GM15510 (cell line): ENCODE data around the gene TRPC3.

Source experiments
- POLR2A ChIP-seq: IDR thresholded peaks from 3 replicates; pipeline ENCODE4 v1.6.1; 2011; ENCODE audit warnings: borderline replicate concordance; ENCODE audit not compliant: insufficient read length; ENCODE audit errors: extremely low read depth

TRPC3 gene

DNA sequence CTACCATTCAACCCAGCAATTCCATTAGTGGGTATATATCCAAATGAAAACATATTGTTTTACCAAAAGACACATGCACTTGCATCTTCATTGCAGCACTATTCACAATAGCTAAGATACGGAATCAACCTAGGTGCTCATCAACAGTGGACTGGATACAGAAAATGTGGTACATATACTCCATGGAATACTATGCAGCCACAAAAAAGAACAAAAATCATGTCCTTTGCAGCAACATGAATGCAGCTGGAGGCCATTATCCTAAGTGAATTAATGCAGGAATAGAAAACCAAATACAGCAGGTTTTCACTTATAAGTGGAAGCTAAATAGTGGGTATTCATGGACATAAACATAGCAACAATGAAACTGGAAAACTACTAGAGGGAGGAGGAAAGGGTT lies 43.5 kb downstream of the TRPC3 start:
- no peak for TF ChIP-seq POLR2A

GRCh38 chr4:121900132-121900983 lies 51.5 kb downstream of the TRPC3 start:
- TF ChIP-seq POLR2A, result no peak

- no peak for TF ChIP-seq POLR2A
Measured at GRCh38 chr4:121898150-121898549, 53.7 kb downstream of the TRPC3 start.

GRCh38 chr4:121888134-121888533 lies 63.7 kb downstream of the TRPC3 start:
- no peak for TF ChIP-seq POLR2A

DNA sequence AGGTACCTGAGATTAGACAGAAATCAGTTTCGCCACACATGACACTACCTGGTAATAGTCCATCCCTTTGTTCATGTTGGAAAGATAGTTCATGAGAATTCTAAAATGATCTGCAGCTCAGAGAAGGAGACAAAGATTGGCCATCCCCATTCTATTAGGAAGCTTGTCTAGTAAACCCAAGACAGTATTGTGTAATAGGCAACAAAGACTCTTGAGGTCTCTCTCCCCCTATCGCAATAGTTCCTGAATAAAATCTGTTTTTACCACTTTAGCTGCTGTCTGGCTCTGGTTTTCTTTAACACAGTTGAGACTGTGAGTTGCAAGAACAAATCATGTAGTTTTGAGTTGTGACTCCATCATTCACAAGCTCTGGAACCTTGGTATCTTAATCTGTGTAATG lies 66.7 kb downstream of the TRPC3 start:
- no peak for TF ChIP-seq POLR2A

- no peak for TF ChIP-seq POLR2A
Measured at GRCh38 chr4:121881158-121881557, 70.7 kb downstream of the TRPC3 start.

GRCh38 chr4:121879135-121879534 lies 72.7 kb downstream of the TRPC3 start:
- no peak for TF ChIP-seq POLR2A

DNA sequence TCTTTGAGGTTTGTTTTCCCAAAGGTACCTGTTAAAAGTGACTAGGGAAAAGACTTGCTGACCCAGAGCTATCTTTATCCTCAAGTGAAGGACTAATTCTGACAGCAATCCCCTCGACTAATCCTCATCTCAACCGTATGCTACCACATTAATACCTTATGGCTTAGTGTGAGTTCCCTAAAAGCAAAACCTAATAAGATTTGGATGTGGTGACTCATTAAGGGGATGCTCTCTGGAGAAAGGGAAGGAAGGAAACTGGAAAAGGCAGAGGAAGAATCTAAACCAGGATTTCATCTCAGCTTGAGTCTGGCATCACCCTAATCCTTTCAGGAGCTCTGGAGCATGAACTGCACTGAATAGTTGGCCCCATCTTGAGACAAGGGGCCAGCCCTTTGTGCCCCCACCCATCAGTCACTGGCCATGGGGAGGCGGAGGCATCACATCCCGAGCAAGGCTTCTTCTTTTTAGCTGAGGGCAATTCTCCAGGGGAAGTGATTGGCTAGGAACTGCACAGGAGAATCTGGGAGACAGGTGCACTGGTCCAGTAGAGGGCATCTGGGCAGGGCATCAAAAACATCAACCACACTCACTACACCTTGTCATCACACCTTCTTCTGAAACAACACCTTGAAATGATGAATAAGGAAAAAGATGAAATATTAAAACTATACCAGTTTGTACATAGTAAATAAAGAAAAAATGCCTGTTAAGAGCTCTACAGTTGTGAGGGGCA lies 74.7 kb downstream of the TRPC3 start:
- no peak for TF ChIP-seq POLR2A

DNA sequence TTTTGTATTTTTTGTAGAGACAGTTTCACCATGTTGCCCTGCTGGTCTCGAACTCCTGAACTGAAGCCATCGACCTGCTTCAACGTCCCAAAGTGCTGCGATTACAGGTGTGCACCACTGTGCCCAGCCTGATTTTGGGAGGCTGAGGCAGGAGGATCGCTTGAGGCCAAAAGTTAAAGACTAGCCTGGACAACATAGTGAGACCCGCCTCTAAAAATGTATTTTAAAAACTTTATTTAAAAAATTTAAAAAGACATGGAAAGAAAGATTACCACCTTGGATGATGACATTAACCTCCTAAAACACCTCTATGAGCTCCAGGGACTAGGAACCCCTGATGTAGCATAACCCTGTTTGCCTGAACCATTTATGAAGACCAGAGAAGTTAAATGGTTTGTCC lies 75.8 kb downstream of the TRPC3 start:
- no peak for TF ChIP-seq POLR2A

DNA sequence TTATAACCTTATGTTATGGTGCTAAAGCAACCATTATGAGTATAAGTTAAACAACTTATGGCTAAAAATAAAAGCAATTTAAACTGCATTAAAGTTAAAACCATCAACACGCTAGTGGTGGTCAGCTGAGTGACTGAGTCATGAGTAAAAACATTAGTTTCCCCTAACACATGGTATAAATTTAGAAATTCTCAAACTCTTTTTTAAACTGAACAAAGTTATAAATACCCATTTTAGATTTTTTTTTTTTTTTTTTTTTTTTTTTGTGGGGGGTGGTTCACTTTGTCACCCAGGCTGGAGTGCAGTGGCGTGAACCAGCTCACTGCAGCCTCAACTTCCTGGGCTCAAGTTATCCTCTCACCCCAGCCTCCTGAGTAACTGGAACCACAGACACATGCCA lies 76.2 kb downstream of the TRPC3 start:
- TF ChIP-seq POLR2A, result no peak

GRCh38 chr4:121873604-121874003 lies 78.3 kb downstream of the TRPC3 start:
- no peak for TF ChIP-seq POLR2A

GRCh38 chr4:121869841-121870822 lies 81.7 kb downstream of the TRPC3 start, which contains the start of gene BBS7:
Gene BBS7 (minus strand): TSS chr4:121870474. CDS start chr4:121870313, 161 bp downstream.
- peak; percentile 89 for TF ChIP-seq POLR2A

DNA sequence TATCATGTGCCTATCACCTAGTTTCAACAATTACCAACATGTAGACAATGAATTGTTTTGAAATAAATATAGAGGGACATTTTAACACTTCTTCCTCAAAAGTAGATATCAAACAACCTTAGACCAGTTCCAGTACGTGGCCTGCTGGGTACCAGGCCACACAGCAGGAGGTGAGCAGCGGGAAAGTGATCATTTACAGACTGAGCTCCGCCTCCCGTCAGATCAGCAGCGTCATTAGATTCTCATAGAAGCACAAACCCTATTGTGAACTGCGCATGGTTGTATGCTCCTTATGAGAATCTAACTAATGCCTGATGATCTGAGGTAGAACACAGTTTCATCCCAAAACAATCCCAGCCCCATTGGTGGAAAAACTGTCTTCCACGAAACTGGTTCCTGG lies 88.1 kb downstream of the TRPC3 start:
- no peak for TF ChIP-seq POLR2A

GRCh38 chr4:121861426-121861825 lies 90.4 kb downstream of the TRPC3 start:
- no peak for TF ChIP-seq POLR2A

DNA sequence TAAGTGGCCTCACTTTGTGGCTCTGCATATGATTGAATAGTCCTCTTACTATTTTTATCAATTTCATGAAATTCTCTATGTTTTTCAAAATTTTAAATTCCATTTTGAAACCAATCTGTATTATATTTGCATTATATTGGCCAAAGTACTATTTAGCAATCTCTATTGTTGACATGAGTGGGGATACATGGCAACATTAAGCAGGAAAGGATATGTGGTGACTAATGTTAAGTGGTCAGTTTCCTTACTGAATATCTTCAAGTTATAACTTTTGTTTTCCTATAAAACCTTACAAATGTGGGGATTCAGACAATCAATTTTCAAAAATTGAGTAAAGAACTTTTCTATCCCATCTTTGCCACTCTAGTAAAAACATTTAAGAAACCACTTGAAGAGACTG lies 91.7 kb downstream of the TRPC3 start:
- no peak for TF ChIP-seq POLR2A

- no peak for TF ChIP-seq POLR2A
Measured at GRCh38 chr4:121851354-121851753, 100.5 kb downstream of the TRPC3 start.

DNA sequence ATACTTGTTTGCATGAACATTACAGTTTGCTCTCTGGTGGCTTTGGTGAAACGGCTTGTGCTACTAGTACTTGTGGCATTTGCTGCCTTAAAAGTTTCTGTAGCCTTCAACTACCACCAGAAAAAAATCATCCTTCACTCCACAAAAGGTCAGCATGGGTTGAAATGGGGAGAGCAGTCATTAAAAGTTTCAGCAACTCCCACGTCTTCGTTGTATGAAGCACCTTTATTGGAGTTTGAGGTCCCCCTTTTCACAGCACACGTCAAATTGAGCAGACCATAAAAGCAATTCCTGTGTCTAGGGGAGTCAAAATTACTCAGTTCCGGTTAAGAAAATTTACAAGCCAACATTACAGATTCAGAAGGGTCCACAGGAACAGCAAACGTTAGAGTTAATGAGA lies 105.2 kb downstream of the TRPC3 start:
- TF ChIP-seq POLR2A, result no peak
